ENCODE data around the gene CPZ. TPM values are rescaled to one million over a fixed set of nuclear protein-coding genes. Genes with fewer than 3 reads are reported as not detected.

CPZ gene
- polyA plus RNA-seq, 3 donors: not detected

GRCh38 chr4:8582941-8583654, 9.5 kb upstream of the CPZ start:
- DNase-seq: no peak
- intact Hi-C loops (cut with micrococcal nuclease): no loop called here

GRCh38 chr4:8583655-8584025, 8.9 kb upstream of the CPZ start:
- Mint-ChIP-seq H3K27ac (no peak overlapping the region), H3K36me3 (no peaks in the 10 kb centered on the region), H3K27me3 (ENCODE audit: low read depth in 3 of 3) (peaks cover 3 to 21% (median 15%) of the 10 kb centered on the region in 3 donors), H3K4me3 (no peak overlapping the region), H3K9me3 (peaks cover 0 to 2% (median 0%) of the 10 kb centered on the region in 7 donors), H3K4me1 (no peaks in the 10 kb centered on the region)
- TF ChIP-seq, protein P1, sequence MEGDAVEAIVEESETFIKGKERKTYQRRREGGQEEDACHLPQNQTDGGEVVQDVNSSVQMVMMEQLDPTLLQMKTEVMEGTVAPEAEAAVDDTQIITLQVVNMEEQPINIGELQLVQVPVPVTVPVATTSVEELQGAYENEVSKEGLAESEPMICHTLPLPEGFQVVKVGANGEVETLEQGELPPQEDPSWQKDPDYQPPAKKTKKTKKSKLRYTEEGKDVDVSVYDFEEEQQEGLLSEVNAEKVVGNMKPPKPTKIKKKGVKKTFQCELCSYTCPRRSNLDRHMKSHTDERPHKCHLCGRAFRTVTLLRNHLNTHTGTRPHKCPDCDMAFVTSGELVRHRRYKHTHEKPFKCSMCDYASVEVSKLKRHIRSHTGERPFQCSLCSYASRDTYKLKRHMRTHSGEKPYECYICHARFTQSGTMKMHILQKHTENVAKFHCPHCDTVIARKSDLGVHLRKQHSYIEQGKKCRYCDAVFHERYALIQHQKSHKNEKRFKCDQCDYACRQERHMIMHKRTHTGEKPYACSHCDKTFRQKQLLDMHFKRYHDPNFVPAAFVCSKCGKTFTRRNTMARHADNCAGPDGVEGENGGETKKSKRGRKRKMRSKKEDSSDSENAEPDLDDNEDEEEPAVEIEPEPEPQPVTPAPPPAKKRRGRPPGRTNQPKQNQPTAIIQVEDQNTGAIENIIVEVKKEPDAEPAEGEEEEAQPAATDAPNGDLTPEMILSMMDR (IDR thresholded peaks at IDR 0.05): no peak
- Histone ChIP-seq H3K79me2 (ENCODE audit: insufficient read depth, low read length) (no peaks in the 10 kb centered on the region), H2AFZ (ENCODE audit: insufficient read depth, low read depth, low read length, poor library complexity, severe bottlenecking) (no peak overlapping the region), H3K4me2 (replicated peaks; ENCODE audit: extremely low read depth, low read length, poor library complexity, severe bottlenecking) (no peak overlapping the region), H3K9me3 (replicated peaks in 1 of 2; ENCODE audit: control insufficient read depth in 1 of 2, insufficient read depth in 1 of 2, low read length in 2 of 2) (no peaks in the 10 kb centered on the region), H3K4me3 (replicated peaks in 1 of 3; ENCODE audit: low read depth in 2 of 3, low read length in 3 of 3) (no peak overlapping the region), H4K20me1 (ENCODE audit: insufficient read depth, low read length) (no peaks in the 10 kb centered on the region), H3K9ac (ENCODE audit: insufficient read depth, low read length, poor library complexity, severe bottlenecking) (no peak overlapping the region), H3K27ac (ENCODE audit: low read depth in 1 of 2, low read length in 2 of 2) (no peak overlapping the region), H3K27me3 (ENCODE audit: control insufficient read depth in 2 of 2, insufficient read depth in 2 of 2, low read length in 2 of 2) (peaks cover 0 to 6% of the 10 kb centered on the region in 2 donors), H3K4me1 (ENCODE audit: control insufficient read depth in 1 of 2, insufficient read depth in 2 of 2, low read length in 2 of 2) (no peaks in the 10 kb centered on the region), H3K36me3 (replicated peaks in 1 of 2; ENCODE audit: control insufficient read depth in 1 of 2, insufficient read depth in 2 of 2, low read length in 2 of 2) (no peaks in the 10 kb centered on the region)
- 72% methylated on average over 4 of the region's 4 CpGs for WGBS (ENCODE audit: insufficient coverage)
- no peak for DNase-seq
- intact Hi-C loops (cut with micrococcal nuclease): no loop called here

More at GRCh38 chr4:8582941-8583654, 9.5 kb upstream of the CPZ start:
- TF ChIP-seq, protein P1 (IDR thresholded peaks at IDR 0.05): no peak
- no peaks in the 10 kb centered on the region for H3K79me2 ChIP-seq (ENCODE audit: insufficient read depth, low read length)
- no peak overlapping the region for H3K4me3 Mint-ChIP-seq
- H3K4me1 ChIP-seq (ENCODE audit: control insufficient read depth in 1 of 2, insufficient read depth in 2 of 2, low read length in 2 of 2): no peaks in the 10 kb centered on the region
- H3K36me3 ChIP-seq (replicated peaks in 1 of 2; ENCODE audit: control insufficient read depth in 1 of 2, insufficient read depth in 2 of 2, low read length in 2 of 2): no peaks in the 10 kb centered on the region
- H3K36me3 Mint-ChIP-seq: no peaks in the 10 kb centered on the region
- no peak overlapping the region for H3K27ac Mint-ChIP-seq
- H3K4me2 ChIP-seq (replicated peaks; ENCODE audit: extremely low read depth, low read length, poor library complexity, severe bottlenecking): no peak overlapping the region
- H3K27me3 Mint-ChIP-seq (ENCODE audit: low read depth in 3 of 3): peaks cover 3 to 21% (median 15%) of the 10 kb centered on the region in 3 donors
- no peak overlapping the region for H3K4me3 ChIP-seq (replicated peaks in 1 of 3; ENCODE audit: low read depth in 2 of 3, low read length in 3 of 3)
- H3K9me3 ChIP-seq (replicated peaks in 1 of 2; ENCODE audit: control insufficient read depth in 1 of 2, insufficient read depth in 1 of 2, low read length in 2 of 2): no peaks in the 10 kb centered on the region
- H3K9me3 Mint-ChIP-seq: peaks cover 0 to 2% (median 0%) of the 10 kb centered on the region in 7 donors
- no peak overlapping the region for H3K27ac ChIP-seq (ENCODE audit: low read depth in 1 of 2, low read length in 2 of 2)
- no peaks in the 10 kb centered on the region for H3K4me1 Mint-ChIP-seq
- 81% methylated on average over 6 of the region's 9 CpGs for WGBS (ENCODE audit: insufficient coverage)
- H2AFZ ChIP-seq (ENCODE audit: insufficient read depth, low read depth, low read length, poor library complexity, severe bottlenecking): no peak overlapping the region
- H3K9ac ChIP-seq (ENCODE audit: insufficient read depth, low read length, poor library complexity, severe bottlenecking): no peak overlapping the region
- no peaks in the 10 kb centered on the region for H4K20me1 ChIP-seq (ENCODE audit: insufficient read depth, low read length)
- H3K27me3 ChIP-seq (ENCODE audit: control insufficient read depth in 2 of 2, insufficient read depth in 2 of 2, low read length in 2 of 2): peaks cover 0 to 6% of the 10 kb centered on the region in 2 donors
